ENCODE data around the gene CISD3.

Gene CISD3, protein sequence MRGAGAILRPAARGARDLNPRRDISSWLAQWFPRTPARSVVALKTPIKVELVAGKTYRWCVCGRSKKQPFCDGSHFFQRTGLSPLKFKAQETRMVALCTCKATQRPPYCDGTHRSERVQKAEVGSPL

GRCh38 chr17:38729886-38730525, at the start of gene CISD3:
Gene CISD3 (plus strand): TSS chr17:38730341. CDS start chr17:38730359, 18 bp downstream.
- peak in 50 of 58 donors; percentile 33 to 83 (median 66) for DNase-seq

DNA sequence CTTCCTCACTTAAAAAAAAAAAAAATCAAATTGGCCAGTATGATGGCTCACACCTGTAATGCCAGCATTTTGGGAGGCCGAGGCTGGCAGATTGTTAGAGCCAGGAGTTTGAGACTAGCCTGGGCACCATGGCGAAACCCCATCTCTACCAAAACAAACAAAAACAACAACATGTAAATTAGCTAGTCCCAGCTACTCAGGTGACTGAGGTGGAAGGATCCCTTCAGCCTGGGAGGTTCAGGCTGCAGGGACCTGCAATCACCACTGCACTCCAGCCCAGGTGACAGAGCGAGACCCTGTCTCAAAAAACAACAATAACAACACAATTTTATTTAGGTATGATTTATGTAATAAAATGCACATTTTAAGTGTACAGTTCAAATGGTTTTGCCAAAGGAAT, 49.0 kb upstream of the CISD3 start:
- DNase-seq, result no peak

DNA sequence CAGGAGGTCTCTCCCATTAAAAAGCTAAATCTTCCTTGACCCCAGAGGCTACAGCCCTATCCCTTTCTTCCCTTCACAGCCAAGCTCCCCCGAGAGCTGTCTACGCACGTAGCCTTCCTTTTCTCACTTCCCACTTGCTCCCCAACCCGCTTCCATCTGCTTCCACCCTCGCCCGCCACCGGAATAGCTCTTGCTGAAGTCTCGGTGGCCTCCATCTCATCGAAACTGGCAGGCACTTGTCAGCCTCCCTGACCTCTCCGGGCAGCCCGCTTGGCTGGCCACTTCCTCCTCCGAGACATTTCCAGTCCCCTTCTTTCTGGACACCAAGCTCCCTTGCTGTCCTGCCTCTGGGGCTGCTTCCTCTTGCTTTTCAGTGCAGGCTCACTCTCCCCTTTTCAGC, 44.6 kb upstream of the CISD3 start:
- peak in 39 of 58 donors; percentile 10 to 68 (median 37) for DNase-seq

DNA sequence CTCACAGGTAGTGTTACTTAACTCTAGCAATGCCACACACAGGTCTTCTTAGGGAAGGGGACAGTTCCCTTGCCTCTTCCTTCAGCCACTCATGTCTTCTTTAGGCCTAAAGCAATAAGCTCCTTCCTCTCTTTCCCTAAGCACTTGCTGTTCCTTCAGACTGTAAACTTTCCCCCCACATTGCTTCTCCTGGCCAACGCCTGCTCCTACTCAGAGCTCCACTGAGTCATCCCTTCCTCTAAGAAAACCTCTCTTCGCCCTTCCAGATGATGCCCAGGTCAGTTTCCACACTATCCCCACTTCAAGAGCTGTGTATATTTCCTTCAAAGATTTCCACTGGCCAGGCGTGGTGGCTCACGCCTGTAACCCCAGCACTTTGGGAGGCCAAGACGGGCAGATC, 42.9 kb upstream of the CISD3 start:
- DNase-seq, result peak in 2 of 58 donors; percentile 6 to 29

GRCh38 chr17:38690386-38690785, 39.8 kb upstream of the CISD3 start:
- DNase-seq, result no peak

DNA sequence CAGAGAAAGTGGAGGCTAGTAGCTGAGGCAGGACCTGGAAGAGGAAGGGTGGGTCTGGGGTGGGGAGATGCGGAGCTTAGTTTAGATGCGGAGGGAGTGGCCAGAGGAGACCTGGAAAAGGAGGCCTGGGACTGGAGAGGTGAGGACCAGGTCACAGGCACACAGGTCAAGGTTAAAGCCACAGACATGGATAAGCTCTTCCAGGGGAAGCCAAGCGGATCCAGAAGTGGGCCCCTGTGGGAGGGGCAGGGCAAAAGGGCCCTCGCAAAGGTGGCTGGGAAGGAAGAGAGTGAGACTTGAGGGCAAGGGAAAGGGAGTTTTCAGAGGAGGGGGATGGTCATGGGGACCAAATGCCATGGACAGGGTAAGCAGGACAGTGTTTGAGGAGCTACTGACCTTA, 39.0 kb upstream of the CISD3 start:
- DNase-seq, result no peak

DNA sequence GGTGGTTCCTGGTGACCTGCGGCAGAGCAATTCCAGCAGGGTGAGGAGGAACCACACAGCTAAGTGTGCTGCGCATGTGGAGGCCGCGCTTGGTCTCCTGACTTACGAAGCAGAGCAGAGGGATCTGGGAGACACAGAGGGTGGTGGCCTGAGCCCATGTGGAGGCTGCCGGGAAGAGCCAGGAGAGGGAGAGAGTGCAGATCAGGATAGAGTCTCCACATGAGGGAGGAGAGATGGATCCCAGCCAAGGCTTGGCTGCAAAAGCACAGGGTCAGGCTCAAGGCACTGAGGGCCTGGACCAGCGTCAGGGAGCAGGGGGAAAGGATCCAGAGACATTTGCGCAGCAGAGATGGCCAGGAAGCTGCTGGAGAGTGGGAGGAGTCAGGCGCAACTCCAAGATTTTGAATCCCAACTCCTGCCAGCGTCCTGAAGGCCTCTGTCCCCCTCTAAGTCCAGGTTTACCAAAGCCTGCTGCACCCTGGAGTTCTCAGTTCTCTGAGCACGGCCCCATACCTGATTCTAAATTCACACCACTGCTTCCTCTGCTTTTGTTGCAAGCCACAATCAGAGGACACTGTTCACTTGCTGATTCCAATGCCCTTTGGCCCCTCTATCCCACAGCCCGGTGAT, 36.3 kb upstream of the CISD3 start:
- DNase-seq, result peak in 39 of 58 donors; percentile 8 to 67 (median 35)

- no peak for DNase-seq
These were observed 32.9 kb upstream of the CISD3 start for GRCh38 chr17:38697061-38697820.

GRCh38 chr17:38698760-38699159, 31.4 kb upstream of the CISD3 start:
- no peak for DNase-seq

- peak in 9 of 58 donors; percentile 21 to 71 (median 58) for DNase-seq
These were observed 28.5 kb upstream of the CISD3 start for GRCh38 chr17:38701504-38702165.

GRCh38 chr17:38702166-38702915, 27.8 kb upstream of the CISD3 start:
- peak in 56 of 58 donors; percentile 30 to 88 (median 72) for DNase-seq

- peak in 2 of 58 donors; percentile 32 to 50 for DNase-seq
These were observed 27.0 kb upstream of the CISD3 start for GRCh38 chr17:38702916-38703741.

DNA sequence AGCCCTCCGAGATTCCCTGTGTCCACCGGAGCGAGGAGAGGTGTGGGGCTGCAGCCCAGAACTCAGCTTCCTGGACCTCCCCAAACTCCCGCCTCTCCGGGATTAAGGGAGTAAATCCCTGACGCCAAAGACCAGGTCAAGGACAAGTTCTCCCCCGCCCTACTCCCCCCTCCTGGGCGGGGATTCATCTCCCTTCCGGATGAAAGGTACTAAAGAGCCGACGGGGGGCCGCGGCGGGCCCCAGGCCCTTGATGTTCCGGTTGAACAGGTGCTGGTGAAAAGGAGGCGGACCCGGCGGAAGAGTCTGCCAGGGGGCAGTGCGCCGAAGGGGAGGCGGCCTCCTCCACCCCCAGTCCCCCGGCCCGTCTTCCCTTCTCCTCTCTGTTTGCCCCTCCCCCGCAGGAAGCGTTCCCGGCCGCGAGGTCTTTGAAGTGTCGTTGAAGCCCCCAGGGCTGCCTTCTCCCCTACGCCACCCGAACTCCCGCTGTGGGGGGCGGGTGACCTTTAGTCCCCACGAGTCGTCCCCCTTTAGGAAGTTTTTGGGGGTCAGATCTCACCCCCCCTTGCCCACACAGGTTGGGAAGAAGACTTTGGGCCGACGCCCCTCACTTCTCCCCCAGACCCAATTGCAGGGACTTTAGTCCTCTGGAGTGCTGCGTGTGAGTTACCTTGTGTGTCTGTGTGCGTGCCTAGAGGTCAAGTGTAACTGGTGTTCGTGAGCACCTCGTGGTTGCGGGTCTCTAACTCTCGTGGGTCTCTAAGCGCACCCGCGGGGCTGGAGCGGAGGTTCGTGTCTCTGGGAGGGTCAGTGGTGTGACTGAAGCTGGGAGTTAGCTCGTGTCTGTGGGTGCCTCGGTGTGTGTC, 26.2 kb upstream of the CISD3 start:
- DNase-seq, result peak in 14 of 58 donors; percentile 11 to 47 (median 20)

DNA sequence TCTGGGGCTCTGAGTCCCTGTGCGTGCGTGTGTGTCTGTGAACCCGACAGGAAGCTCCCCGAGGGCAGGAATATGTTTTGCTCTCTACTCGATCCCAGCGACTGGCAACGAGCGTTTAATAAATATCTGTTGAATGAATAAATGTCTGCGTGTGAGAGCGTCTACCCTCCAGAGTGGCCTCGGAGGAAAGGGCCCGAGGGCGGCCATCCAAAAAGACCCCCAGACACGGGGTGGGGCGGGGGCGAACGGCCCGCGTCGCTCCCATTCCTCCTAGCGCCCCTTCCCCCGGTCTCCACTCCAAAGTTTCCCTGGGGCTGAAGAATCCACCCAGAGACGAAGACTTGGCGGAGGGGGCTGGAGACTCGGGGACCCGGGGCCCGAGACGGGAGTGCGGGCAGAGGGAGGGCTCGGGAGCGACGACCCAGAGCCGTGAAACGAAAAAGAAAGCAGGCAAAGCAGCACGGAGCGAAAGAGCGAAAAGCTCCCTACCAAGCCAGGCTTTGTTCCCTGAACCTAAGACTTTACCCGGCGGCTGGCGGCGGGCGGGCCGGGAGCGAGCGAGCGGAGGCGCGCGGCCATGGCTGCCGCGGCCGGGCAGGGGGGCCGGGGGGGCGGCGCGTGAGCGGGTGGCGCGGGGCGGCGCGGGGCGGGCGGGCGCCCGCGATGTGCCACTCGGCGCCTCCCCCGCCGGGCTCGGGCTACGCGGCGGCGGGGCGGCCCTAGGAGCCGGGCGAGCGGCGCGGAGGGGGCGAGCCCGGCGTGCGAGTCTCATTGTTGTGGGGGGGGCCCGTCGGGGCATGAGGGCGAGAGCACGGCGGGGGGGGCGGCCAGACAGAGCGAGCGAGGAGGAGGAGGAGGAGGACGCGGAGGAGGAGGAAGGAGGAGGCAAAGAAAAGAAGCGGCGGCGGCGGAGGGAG, 25.3 kb upstream of the CISD3 start, which contains the start of gene MLLT6:
Gene MLLT6 (plus strand): TSS at position 668 of the 917 bp plus-strand sequence. CDS start 360 bp downstream, outside the sequence.
- DNase-seq, result peak in 57 of 58 donors; percentile 20 to 84 (median 71)

- peak in 3 of 58 donors; percentile 43 to 60 (median 49) for DNase-seq
These were observed 24.7 kb upstream of the CISD3 start for GRCh38 chr17:38705523-38705802.

- DNase-seq, result peak in 18 of 58 donors; percentile 18 to 47 (median 34)
These were observed 24.2 kb upstream of the CISD3 start for GRCh38 chr17:38705803-38706504.
